WI38 (cell line): ENCODE data around the gene TRIM43.
"Not testable (repeated sequence)": the region's sequence is repeated elsewhere in the genome, so short reads cannot be mapped to it uniquely, and the experiment has no call there.

Source experiments
- H3K4me3 ChIP-seq: 2 replicates; pipeline ENCODE4 v1.5.1; 2011; ENCODE audit warnings: low read depth, mild to moderate bottlenecking, control low read depth, low read length
- TF ChIP-seq, protein P1 (sequence below): IDR thresholded peaks from 2 replicates; pipeline ENCODE4 v1.5.1; 2012; ENCODE audit warnings: low read depth, mild to moderate bottlenecking, control low read depth, low read length

The TRIM43 gene

DNA sequence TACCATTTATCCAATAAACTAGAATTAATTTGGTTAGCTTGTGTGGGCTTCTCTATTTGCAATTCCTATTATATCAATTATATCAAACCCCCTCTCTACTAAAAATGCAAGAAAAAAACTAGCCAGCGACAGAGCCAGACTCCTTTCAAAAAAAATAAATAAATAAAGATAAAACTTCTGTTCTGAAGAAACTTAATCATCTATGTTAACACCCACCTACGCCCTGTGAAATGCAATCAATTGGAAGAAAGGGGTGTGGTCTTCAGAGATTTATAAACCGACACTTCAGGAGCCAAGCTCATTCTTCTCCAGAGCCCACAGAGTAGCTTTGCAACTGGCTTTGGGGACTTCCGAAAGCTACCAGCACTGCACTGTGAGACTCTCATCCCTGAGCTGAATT, at the start of gene TRIM43:
Gene TRIM43 (plus strand): TSS at position 301 of the 400 bp plus-strand sequence. CDS start 2,023 bp downstream, outside the sequence.
- not testable (repeated sequence) for H3K4me3 ChIP-seq

GRCh38 chr2:95551055-95551568, 40.7 kb upstream of the TRIM43 start:
- H3K4me3 ChIP-seq: no peak overlapping the region
- TF ChIP-seq, protein P1, sequence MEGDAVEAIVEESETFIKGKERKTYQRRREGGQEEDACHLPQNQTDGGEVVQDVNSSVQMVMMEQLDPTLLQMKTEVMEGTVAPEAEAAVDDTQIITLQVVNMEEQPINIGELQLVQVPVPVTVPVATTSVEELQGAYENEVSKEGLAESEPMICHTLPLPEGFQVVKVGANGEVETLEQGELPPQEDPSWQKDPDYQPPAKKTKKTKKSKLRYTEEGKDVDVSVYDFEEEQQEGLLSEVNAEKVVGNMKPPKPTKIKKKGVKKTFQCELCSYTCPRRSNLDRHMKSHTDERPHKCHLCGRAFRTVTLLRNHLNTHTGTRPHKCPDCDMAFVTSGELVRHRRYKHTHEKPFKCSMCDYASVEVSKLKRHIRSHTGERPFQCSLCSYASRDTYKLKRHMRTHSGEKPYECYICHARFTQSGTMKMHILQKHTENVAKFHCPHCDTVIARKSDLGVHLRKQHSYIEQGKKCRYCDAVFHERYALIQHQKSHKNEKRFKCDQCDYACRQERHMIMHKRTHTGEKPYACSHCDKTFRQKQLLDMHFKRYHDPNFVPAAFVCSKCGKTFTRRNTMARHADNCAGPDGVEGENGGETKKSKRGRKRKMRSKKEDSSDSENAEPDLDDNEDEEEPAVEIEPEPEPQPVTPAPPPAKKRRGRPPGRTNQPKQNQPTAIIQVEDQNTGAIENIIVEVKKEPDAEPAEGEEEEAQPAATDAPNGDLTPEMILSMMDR: no peak

DNA sequence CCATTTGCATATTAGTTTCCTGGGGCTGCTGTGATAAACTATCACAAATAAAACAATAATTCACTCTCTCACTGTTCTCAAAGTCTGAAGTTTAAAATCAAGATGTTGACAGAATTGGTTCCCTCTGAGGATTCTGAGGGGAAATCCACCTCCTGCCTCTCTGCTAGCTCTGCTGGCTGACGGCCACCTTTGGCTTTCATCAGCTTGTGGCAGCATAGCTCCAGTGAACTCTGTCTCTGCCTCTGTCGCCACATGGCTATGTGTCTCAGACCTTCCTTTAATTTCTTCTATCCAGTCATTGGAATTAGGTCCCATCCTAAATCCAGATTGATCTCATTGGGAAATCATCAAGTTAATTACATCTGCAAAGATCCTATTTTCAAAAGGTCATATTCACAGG, 38.9 kb upstream of the TRIM43 start:
- no peak overlapping the region for H3K4me3 ChIP-seq
- TF ChIP-seq, protein P1: no peak

DNA sequence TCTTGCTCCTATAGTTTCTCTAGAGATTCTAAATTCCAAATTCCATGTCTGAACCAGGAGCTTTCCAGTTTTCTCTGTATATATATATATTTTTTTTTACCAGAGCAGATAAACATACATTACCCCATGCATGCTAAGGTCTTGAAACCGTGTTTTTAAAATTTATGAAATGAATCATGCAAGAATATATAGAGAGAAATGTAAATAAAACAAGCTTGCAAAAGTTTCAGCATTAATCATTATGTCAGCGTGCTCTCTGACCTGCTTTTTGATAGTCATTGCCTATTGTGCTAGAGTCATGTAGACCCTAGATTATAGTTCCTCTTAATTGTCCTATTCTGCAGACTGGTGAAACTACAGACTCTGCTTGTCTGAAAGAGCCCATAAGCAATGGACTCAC, 22.6 kb upstream of the TRIM43 start:
- TF ChIP-seq, protein P1: no peak
- no peak overlapping the region for H3K4me3 ChIP-seq

DNA sequence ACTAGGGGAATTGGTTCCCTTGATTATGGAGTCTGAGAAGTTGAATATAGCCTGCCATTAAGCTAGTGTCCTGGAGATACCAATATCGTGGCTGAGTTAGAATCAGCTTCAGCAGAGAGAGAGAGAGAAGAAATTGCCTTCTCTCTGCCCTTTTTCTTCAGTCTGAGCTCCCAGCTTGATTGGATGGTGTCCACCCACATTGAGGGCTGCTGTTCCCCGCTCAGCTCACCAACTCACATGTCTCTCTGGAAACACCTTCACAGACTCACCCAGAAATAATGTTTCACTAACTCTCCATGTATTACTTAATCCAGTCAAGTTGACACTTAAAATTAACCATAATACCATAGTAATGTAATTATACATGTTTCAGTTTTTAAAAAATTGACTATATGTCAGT, 17.9 kb upstream of the TRIM43 start:
- TF ChIP-seq, protein P1: no peak

DNA sequence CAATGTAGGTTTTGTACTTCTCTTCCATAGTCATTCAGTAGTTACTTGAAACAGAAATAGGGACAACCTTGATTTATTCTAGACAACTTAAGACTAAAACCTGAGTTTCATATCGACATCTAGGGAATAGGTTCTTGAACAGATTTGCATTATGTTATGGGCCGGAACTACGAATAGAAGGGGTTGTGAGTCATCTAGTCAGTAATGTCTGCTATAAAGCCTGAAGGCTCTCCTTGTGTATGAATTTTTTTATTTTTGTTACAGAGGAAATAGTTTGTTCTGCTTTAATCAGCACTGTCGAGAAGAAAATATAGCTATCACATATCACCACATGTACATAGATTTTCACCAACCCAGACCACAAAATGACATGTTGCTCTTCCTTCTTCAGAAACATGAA, 17.3 kb upstream of the TRIM43 start:
- TF ChIP-seq, protein P1: no peak
- no peak overlapping the region for H3K4me3 ChIP-seq

More for the DNA sequence above, 17.9 kb upstream of the TRIM43 start:
- no peak overlapping the region for H3K4me3 ChIP-seq

GRCh38 chr2:95575857-95576256, 15.9 kb upstream of the TRIM43 start:
- TF ChIP-seq, protein P1: no peak
- no peak overlapping the region for H3K4me3 ChIP-seq

GRCh38 chr2:95578539-95578938, 13.3 kb upstream of the TRIM43 start:
- no peak overlapping the region for H3K4me3 ChIP-seq
- TF ChIP-seq, protein P1: no peak

- not testable (repeated sequence) for H3K4me3 ChIP-seq
Measured at GRCh38 chr2:95583545-95583944, 8.3 kb upstream of the TRIM43 start.

DNA sequence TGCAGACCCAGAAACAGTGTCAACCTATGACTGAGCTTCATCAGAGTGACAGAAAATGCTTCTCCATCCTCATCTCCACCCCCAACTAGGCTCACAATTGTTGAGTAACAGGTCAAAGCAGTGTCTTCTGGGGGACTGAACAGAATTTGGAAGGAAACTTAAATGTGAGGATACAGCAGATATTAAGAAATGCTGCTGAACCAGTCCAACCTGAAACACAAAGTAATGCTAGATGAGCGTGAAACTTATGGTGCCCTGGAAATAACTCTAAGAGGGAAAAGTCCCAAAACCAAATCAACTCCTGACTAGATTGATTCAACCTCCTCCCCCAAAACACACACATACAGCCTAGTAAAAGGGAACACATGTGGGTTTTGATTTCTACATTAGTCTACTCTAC, 7.5 kb upstream of the TRIM43 start:
- not testable (repeated sequence) for H3K4me3 ChIP-seq

GRCh38 chr2:95589777-95590536, 1.8 kb upstream of the TRIM43 start:
- not testable (repeated sequence) for H3K4me3 ChIP-seq
